ENCODE measurements around the gene SETD1B.
"Not testable (repeated sequence)": the region's sequence is repeated elsewhere in the genome, so short reads cannot be mapped to it uniquely, and the experiment has no call there.

The SETD1B gene

GRCh38 chr12:121873216-121873569 is 69.4 kb downstream of the SETD1B start:
- H4K20me1 ChIP-seq (ENCODE audit: insufficient read depth, low read length) = no peaks in the 10 kb centered on the region
- no peak for TF ChIP-seq EZH2 (IDR thresholded peaks at IDR 0.05; ENCODE audit: borderline replicate concordance, low read depth, low read length, severe bottlenecking)
- TF ChIP-seq, protein P1, sequence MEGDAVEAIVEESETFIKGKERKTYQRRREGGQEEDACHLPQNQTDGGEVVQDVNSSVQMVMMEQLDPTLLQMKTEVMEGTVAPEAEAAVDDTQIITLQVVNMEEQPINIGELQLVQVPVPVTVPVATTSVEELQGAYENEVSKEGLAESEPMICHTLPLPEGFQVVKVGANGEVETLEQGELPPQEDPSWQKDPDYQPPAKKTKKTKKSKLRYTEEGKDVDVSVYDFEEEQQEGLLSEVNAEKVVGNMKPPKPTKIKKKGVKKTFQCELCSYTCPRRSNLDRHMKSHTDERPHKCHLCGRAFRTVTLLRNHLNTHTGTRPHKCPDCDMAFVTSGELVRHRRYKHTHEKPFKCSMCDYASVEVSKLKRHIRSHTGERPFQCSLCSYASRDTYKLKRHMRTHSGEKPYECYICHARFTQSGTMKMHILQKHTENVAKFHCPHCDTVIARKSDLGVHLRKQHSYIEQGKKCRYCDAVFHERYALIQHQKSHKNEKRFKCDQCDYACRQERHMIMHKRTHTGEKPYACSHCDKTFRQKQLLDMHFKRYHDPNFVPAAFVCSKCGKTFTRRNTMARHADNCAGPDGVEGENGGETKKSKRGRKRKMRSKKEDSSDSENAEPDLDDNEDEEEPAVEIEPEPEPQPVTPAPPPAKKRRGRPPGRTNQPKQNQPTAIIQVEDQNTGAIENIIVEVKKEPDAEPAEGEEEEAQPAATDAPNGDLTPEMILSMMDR (IDR thresholded peaks at IDR 0.05; ENCODE audit: borderline replicate concordance, extremely low read depth, low read length, poor library complexity, severe bottlenecking) = no peak
- no peaks in the 10 kb centered on the region for H3K79me2 ChIP-seq (ENCODE audit: insufficient read depth, low read length)
- ATAC-seq (ENCODE audit: insufficient read depth, low read depth) (no peak), DNase-seq (no peak)
- no peaks in the 10 kb centered on the region for H3K4me1 ChIP-seq (ENCODE audit: insufficient read depth, low read length)
- H3K9ac ChIP-seq (ENCODE audit: low read depth, low read length) = no peak overlapping the region
- H3K9me3 ChIP-seq (ENCODE audit: insufficient read depth, low read length, severe bottlenecking) = no peaks in the 10 kb centered on the region
- H3K27me3 ChIP-seq (ENCODE audit: insufficient read depth, low read length, poor library complexity) = no peaks in the 10 kb centered on the region
- H3K4me3 ChIP-seq (ENCODE audit: low read depth in 1 of 2, low read length in 2 of 2) = no peak overlapping the region
- no peak overlapping the region for H3K27ac ChIP-seq (ENCODE audit: low read length)
- H3K36me3 ChIP-seq (ENCODE audit: insufficient read depth, low read length) = no peaks in the 10 kb centered on the region
- no peak overlapping the region for H3K4me2 ChIP-seq (ENCODE audit: insufficient read depth, low read length)
- H2AFZ ChIP-seq (ENCODE audit: low read depth, low read length) = no peak overlapping the region

GRCh38 chr12:121874071-121874470 is 70.3 kb downstream of the SETD1B start:
- no peaks in the 10 kb centered on the region for H3K9me3 ChIP-seq (ENCODE audit: insufficient read depth, low read length, severe bottlenecking)
- no peak overlapping the region for H2AFZ ChIP-seq (ENCODE audit: low read depth, low read length)
- H3K36me3 ChIP-seq (ENCODE audit: insufficient read depth, low read length) = no peaks in the 10 kb centered on the region
- H3K4me3 ChIP-seq (ENCODE audit: low read depth in 1 of 2, low read length in 2 of 2) = no peak overlapping the region
- H3K4me2 ChIP-seq (ENCODE audit: insufficient read depth, low read length) = no peak overlapping the region
- no peak overlapping the region for H3K9ac ChIP-seq (ENCODE audit: low read depth, low read length)
- ATAC-seq (ENCODE audit: insufficient read depth, low read depth) (no peak), DNase-seq (no peak)
- H3K27ac ChIP-seq (ENCODE audit: low read length) = no peak overlapping the region
- no peaks in the 10 kb centered on the region for H4K20me1 ChIP-seq (ENCODE audit: insufficient read depth, low read length)
- H3K79me2 ChIP-seq (ENCODE audit: insufficient read depth, low read length) = no peaks in the 10 kb centered on the region
- H3K4me1 ChIP-seq (ENCODE audit: insufficient read depth, low read length) = no peaks in the 10 kb centered on the region
- TF ChIP-seq, protein P1 (IDR thresholded peaks at IDR 0.05; ENCODE audit: borderline replicate concordance, extremely low read depth, low read length, poor library complexity, severe bottlenecking) = no peak
- no peak for TF ChIP-seq EZH2 (IDR thresholded peaks at IDR 0.05; ENCODE audit: borderline replicate concordance, low read depth, low read length, severe bottlenecking)
- no peaks in the 10 kb centered on the region for H3K27me3 ChIP-seq (ENCODE audit: insufficient read depth, low read length, poor library complexity)

DNA sequence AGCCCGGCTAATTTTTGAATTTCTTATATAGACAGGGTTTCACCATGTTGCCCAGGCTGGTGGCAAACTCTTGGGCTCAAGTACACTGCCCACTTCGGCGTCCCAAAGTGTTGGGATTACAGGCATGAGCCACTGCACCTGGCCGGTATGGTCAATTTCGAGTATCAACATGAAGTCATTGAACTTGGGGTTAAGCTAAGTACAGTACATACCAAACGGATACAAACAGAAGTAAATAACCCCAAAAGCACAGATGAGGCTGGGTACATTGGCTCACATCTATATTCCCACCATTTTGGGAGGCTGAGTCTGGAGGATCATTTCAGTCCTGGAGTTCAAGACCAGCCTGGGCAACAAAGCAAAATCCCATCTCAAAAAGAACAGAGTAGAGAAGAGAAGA is 71.8 kb downstream of the SETD1B start:
- no peak overlapping the region for H2AFZ ChIP-seq (ENCODE audit: low read depth, low read length)
- H3K9me3 ChIP-seq (ENCODE audit: insufficient read depth, low read length, severe bottlenecking) = no peaks in the 10 kb centered on the region
- H4K20me1 ChIP-seq (ENCODE audit: insufficient read depth, low read length) = no peaks in the 10 kb centered on the region
- H3K4me3 ChIP-seq (ENCODE audit: low read depth in 1 of 2, low read length in 2 of 2) = no peak overlapping the region
- TF ChIP-seq EZH2 (IDR thresholded peaks at IDR 0.05; ENCODE audit: borderline replicate concordance, low read depth, low read length, severe bottlenecking) = no peak
- TF ChIP-seq, protein P1 (IDR thresholded peaks at IDR 0.05; ENCODE audit: borderline replicate concordance, extremely low read depth, low read length, poor library complexity, severe bottlenecking) = no peak
- no peaks in the 10 kb centered on the region for H3K4me1 ChIP-seq (ENCODE audit: insufficient read depth, low read length)
- no peaks in the 10 kb centered on the region for H3K79me2 ChIP-seq (ENCODE audit: insufficient read depth, low read length)
- DNase-seq (no peak), ATAC-seq (ENCODE audit: insufficient read depth, low read depth) (no peak)
- H3K9ac ChIP-seq (ENCODE audit: low read depth, low read length) = no peak overlapping the region
- no peak overlapping the region for H3K27ac ChIP-seq (ENCODE audit: low read length)
- H3K4me2 ChIP-seq (ENCODE audit: insufficient read depth, low read length) = no peak overlapping the region
- H3K36me3 ChIP-seq (ENCODE audit: insufficient read depth, low read length) = no peaks in the 10 kb centered on the region
- no peaks in the 10 kb centered on the region for H3K27me3 ChIP-seq (ENCODE audit: insufficient read depth, low read length, poor library complexity)

GRCh38 chr12:121876080-121876447 is 72.3 kb downstream of the SETD1B start:
- not testable (repeated sequence) for H3K4me1 ChIP-seq (ENCODE audit: insufficient read depth, low read length); DNase-seq

More at GRCh38 chr12:121876080-121876447, 72.3 kb downstream of the SETD1B start:
- not testable (repeated sequence) for H3K27me3 ChIP-seq (ENCODE audit: insufficient read depth, low read length, poor library complexity); H3K9me3 ChIP-seq (ENCODE audit: insufficient read depth, low read length, severe bottlenecking); H3K4me2 ChIP-seq (ENCODE audit: insufficient read depth, low read length); H3K27ac ChIP-seq (ENCODE audit: low read length); ATAC-seq (ENCODE audit: insufficient read depth, low read depth); H3K79me2 ChIP-seq (ENCODE audit: insufficient read depth, low read length); H4K20me1 ChIP-seq (ENCODE audit: insufficient read depth, low read length); H3K9ac ChIP-seq (ENCODE audit: low read depth, low read length); H3K4me3 ChIP-seq (ENCODE audit: low read depth in 1 of 2, low read length in 2 of 2); H2AFZ ChIP-seq (ENCODE audit: low read depth, low read length); H3K36me3 ChIP-seq (ENCODE audit: insufficient read depth, low read length)

All from DND-41 (cell line).